ENCODE results near the gene CMBL.

DNA sequence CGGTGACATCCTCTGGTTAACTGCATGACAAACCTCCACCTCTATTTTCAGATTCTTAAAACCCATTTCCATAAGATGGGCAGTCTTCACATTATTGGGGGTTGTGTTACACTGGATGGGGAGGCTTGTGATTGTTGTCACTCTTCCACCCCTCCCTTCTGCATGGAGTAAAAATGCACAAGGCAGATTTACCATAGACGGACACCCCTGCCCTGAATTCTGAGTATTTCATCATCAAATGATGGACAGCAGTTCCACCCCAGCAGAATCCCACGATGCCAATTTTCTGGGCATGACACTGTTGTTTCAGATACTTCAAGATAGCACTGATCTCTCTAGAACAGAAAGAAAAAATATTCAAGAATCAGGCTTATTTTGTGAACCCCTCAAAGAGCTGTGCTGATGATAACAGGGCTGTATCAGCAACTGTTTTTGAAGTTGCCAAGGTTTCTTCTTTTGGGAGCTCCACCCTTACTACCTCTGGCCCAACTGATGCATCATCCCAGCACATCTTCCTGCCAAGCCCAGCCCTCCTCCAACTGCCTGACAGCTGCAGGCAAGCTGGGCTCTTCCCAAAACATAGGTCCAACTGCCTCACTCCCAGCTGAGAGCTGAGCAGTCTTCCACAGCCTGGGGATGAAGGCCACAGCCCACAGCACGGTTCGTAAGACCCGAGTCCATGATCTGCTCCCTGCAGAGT, 21.4 kb downstream of the CMBL start:
- no peak for TF ChIP-seq CTCF (conservative IDR thresholded peaks at IDR 0.05; ENCODE audit: low read length)
- TF ChIP-seq EZH2phosphoT487 (IDR thresholded peaks at IDR 0.05; ENCODE audit: borderline replicate concordance, low read depth, low read length), result no peak
